Fibroblast of lung (primary cell): ENCODE data around the gene DNAJC1. TPM values are rescaled to one million over a fixed set of nuclear protein-coding genes. Genes with fewer than 3 reads are reported as not detected.

Source experiments
- DNase-seq, 2 donors: peaks; one replicate each; pipeline versions ENCODE4 v3.0.0 to v3.0.0-alpha.2; 2010; ENCODE audit warnings: low read depth in 2 of 2
- H2AFZ ChIP-seq: 2 replicates; pipeline ENCODE4 v1.5.1; 2012; ENCODE audit warnings: low read length, control low read depth, inconsistent platforms
- H3K27ac ChIP-seq: 2 replicates; pipeline ENCODE4 v1.5.1; 2011; ENCODE audit warnings: low read length, control low read depth; ENCODE audit not compliant: insufficient read depth
- H3K27me3 ChIP-seq: 2 replicates; pipeline ENCODE4 v1.5.1; 2011; ENCODE audit warnings: mild to moderate bottlenecking, low read length; ENCODE audit not compliant: control insufficient read depth, insufficient read depth
- H3K36me3 ChIP-seq: 2 replicates; pipeline ENCODE4 v1.5.1; 2011; ENCODE audit warnings: low read length; ENCODE audit not compliant: control insufficient read depth, insufficient read depth
- H3K4me1 ChIP-seq: 2 replicates; pipeline ENCODE4 v1.5.1; 2011; ENCODE audit warnings: low read length; ENCODE audit not compliant: control insufficient read depth, insufficient read depth; ENCODE audit errors: extremely low read depth
- H3K4me2 ChIP-seq: 2 replicates; pipeline ENCODE4 v1.5.1; 2011; ENCODE audit warnings: low read length, control low read depth; ENCODE audit not compliant: insufficient read depth; ENCODE audit errors: extremely low read depth
- H3K4me3 ChIP-seq, 4 experiments: fragments of 200-600 bp in 1 of 4; sonication (generic) in 1 of 4; replicated peaks in 1 of 4; 2 replicates each; pipeline ENCODE4 v1.5.1; 2011 to 2016; ENCODE audit warnings: low read length in 4 of 4, low read depth in 3 of 4, mild to moderate bottlenecking in 3 of 4, control low read depth in 2 of 4, inconsistent platforms in 1 of 4, mixed read lengths in 1 of 4; ENCODE audit not compliant: insufficient read depth in 1 of 4; ENCODE audit errors: control extremely low read depth in 1 of 4
- H3K79me2 ChIP-seq: 2 replicates; pipeline ENCODE4 v1.5.1; 2012; ENCODE audit warnings: mild to moderate bottlenecking, low read length, inconsistent platforms; ENCODE audit not compliant: control insufficient read depth, insufficient read depth
- H3K9ac ChIP-seq: 2 replicates; pipeline ENCODE4 v1.5.1; 2011; ENCODE audit warnings: mild to moderate bottlenecking, low read length, control low read depth; ENCODE audit not compliant: insufficient read depth
- H3K9me3 ChIP-seq: 2 replicates; pipeline ENCODE4 v1.5.1; 2012; ENCODE audit warnings: low read depth, low read length; ENCODE audit not compliant: control insufficient read depth, insufficient read depth
- H4K20me1 ChIP-seq: 2 replicates; pipeline ENCODE4 v1.5.1; 2011; ENCODE audit warnings: low read length; ENCODE audit not compliant: control insufficient read depth, insufficient read depth; ENCODE audit errors: extremely low read depth
- CTCF ChIP-seq, 2 donors: IDR thresholded peaks in 1 of 2; conservative IDR thresholded peaks in 1 of 2; 1 replicate in 1 of 2; 2 replicates in 1 of 2; pipeline ENCODE4 v1.5.1; 2011 to 2012; ENCODE audit warnings: low read length in 2 of 2, control low read depth in 1 of 2, inconsistent platforms in 1 of 2, low read depth in 1 of 2, mild to moderate bottlenecking in 1 of 2
- EZH2 ChIP-seq: IDR thresholded peaks from 2 replicates; pipeline ENCODE4 v1.5.1; 2012; ENCODE audit warnings: low read length, control low read depth, mild to moderate bottlenecking; ENCODE audit errors: missing control alignments
- polyA plus RNA-seq, 2 donors: library from polyadenylated mRNA; depleted of rRNA in 1 of 2; stranded (reverse) in 1 of 2; unstranded in 1 of 2; fragments of >200 nt; gene quantifications; 2 replicates each; pipeline ENCODE4 v1.2.1, GENCODE V29; 2011 to 2012; ENCODE audit warnings: missing spikeins in 1 of 2
- total RNA-seq: library from RNA; depleted of rRNA; stranded (reverse); fragments of >200 nt; gene quantifications from 2 replicates; pipeline ENCODE4 v1.2.1, GENCODE V29; 2014

The DNAJC1 gene
- total and polyA plus RNA-seq, 2 donors (not counting 1 experiment from before 2014, with no cell fraction given) = 27.7 to 46.2 TPM

- no peaks in the 10 kb centered on the region for H3K79me2 ChIP-seq
- no peak overlapping the region for H3K9ac ChIP-seq
- TF ChIP-seq EZH2 (no peak), CTCF (conservative IDR thresholded peaks at IDR 0.05 in 1 of 2, IDR thresholded peaks at IDR 0.05 in 1 of 2; ENCODE audit: low read depth in 1 of 2, low read length in 2 of 2) (no peak)
- H3K27ac ChIP-seq = no peak overlapping the region
- no peaks in the 10 kb centered on the region for H3K4me1 ChIP-seq
- no peaks in the 10 kb centered on the region for H4K20me1 ChIP-seq
- no peak overlapping the region for H3K4me2 ChIP-seq
- no peak overlapping the region for H2AFZ ChIP-seq
- no peak overlapping the region for H3K4me3 ChIP-seq
- peaks cover 6% of the 10 kb centered on the region for H3K36me3 ChIP-seq
- no peaks in the 10 kb centered on the region for H3K9me3 ChIP-seq
- no peak for DNase-seq
- H3K27me3 ChIP-seq = no peaks in the 10 kb centered on the region
Observed at GRCh38 chr10:21744223-21744622, 259.3 kb downstream of the DNAJC1 start.

GRCh38 chr10:21742740-21743412 lies 260.7 kb downstream of the DNAJC1 start:
- Histone ChIP-seq H3K4me1 (no peaks in the 10 kb centered on the region), H3K4me3 (no peak overlapping the region), H3K27me3 (no peaks in the 10 kb centered on the region), H2AFZ (no peak overlapping the region), H3K36me3 (peaks cover 8% of the 10 kb centered on the region), H4K20me1 (no peaks in the 10 kb centered on the region), H3K9me3 (no peaks in the 10 kb centered on the region), H3K79me2 (no peaks in the 10 kb centered on the region), H3K4me2 (no peak overlapping the region), H3K27ac (no peak overlapping the region), H3K9ac (no peak overlapping the region)
- TF ChIP-seq EZH2 (no peak), CTCF (conservative IDR thresholded peaks at IDR 0.05 in 1 of 2, IDR thresholded peaks at IDR 0.05 in 1 of 2; ENCODE audit: low read depth in 1 of 2, low read length in 2 of 2) (no peak)
- DNase-seq = no peak

- H3K79me2 ChIP-seq = no peaks in the 10 kb centered on the region
- H2AFZ ChIP-seq = no peak overlapping the region
Observed at GRCh38 chr10:21740989-21741388, 262.5 kb downstream of the DNAJC1 start.

More at GRCh38 chr10:21740989-21741388, 262.5 kb downstream of the DNAJC1 start:
- no peak overlapping the region for H3K9ac ChIP-seq
- H3K4me1 ChIP-seq = no peaks in the 10 kb centered on the region
- H3K4me2 ChIP-seq = no peak overlapping the region
- no peak for DNase-seq
- H3K27me3 ChIP-seq = no peaks in the 10 kb centered on the region
- no peak overlapping the region for H3K27ac ChIP-seq
- H3K4me3 ChIP-seq = no peak overlapping the region
- H3K9me3 ChIP-seq = no peaks in the 10 kb centered on the region
- H4K20me1 ChIP-seq = no peaks in the 10 kb centered on the region
- H3K36me3 ChIP-seq = peaks cover 8% of the 10 kb centered on the region
- TF ChIP-seq CTCF (conservative IDR thresholded peaks at IDR 0.05 in 1 of 2, IDR thresholded peaks at IDR 0.05 in 1 of 2; ENCODE audit: low read depth in 1 of 2, low read length in 2 of 2) (no peak), EZH2 (no peak)
